Measurements from ENCODE around the gene PDHX. TPM values are rescaled to one million over a fixed set of nuclear protein-coding genes. Genes with fewer than 3 reads are reported as not detected.
A peak's percentile ranks its signal among the peaks of the same experiment; 100 is the strongest.
"Not testable (repeated sequence)": the region's sequence is repeated elsewhere in the genome, so short reads cannot be mapped to it uniquely, and the experiment has no call there.

PDHX gene
- total RNA-seq, 1 donor from 2014 or later = 31.8 TPM

DNA sequence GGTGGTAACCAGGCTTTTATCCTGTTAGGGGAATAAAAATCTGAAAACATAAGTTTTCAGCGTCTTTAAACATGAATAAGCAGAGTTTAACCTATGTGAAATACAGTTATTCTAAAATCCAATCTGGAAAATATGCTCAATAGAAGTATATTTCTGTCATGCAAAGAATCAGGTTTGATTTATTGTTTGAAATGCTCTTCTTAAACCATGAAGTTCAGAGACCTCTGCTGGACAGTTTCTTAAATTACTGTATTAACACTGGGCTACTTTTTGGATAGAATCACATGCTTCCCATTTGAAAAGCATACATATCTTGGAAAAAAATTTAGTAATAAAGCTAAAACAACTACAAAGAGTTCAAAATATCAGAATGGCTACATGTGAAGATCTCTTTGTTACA, 25.6 kb upstream of the PDHX start:
- no peaks in the 10 kb centered on the region for H3K36me3 Mint-ChIP-seq (ENCODE audit: low read depth, unreplicated experiment)
- H3K27ac Mint-ChIP-seq (ENCODE audit: unreplicated experiment) = no peak overlapping the region
- no peaks in the 10 kb centered on the region for H3K27me3 Mint-ChIP-seq (ENCODE audit: unreplicated experiment)
- H3K4me1 Mint-ChIP-seq (ENCODE audit: unreplicated experiment) = no peaks in the 10 kb centered on the region
- no peak for DNase-seq (ENCODE audit: low spot score)
- no peaks in the 10 kb centered on the region for H3K9me3 Mint-ChIP-seq (ENCODE audit: unreplicated experiment)
- no peak overlapping the region for H3K4me3 Mint-ChIP-seq (ENCODE audit: unreplicated experiment)
- TF ChIP-seq, protein P1, sequence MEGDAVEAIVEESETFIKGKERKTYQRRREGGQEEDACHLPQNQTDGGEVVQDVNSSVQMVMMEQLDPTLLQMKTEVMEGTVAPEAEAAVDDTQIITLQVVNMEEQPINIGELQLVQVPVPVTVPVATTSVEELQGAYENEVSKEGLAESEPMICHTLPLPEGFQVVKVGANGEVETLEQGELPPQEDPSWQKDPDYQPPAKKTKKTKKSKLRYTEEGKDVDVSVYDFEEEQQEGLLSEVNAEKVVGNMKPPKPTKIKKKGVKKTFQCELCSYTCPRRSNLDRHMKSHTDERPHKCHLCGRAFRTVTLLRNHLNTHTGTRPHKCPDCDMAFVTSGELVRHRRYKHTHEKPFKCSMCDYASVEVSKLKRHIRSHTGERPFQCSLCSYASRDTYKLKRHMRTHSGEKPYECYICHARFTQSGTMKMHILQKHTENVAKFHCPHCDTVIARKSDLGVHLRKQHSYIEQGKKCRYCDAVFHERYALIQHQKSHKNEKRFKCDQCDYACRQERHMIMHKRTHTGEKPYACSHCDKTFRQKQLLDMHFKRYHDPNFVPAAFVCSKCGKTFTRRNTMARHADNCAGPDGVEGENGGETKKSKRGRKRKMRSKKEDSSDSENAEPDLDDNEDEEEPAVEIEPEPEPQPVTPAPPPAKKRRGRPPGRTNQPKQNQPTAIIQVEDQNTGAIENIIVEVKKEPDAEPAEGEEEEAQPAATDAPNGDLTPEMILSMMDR (IDR thresholded peaks at IDR 0.05; ENCODE audit: unreplicated experiment) = peak; percentile 47

DNA sequence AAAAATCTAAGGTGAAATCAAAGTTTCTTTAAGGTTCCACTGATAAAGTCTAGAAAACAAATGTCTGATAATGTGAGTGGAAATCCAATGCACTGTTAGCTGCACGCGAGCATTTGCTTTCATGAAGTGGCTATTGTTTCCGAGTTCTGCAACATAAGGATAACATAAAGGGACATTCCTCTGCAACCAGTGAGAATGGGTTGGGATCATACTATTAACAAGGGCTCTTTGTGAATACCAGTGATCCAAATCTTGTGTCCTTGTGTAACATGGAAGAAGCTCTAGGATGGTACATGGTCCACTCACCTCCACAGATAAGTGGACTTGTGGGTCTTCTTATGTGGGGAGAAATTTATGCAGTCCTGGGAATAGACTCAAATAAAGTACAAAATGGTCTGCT, 24.8 kb upstream of the PDHX start:
- no peak overlapping the region for H3K27ac Mint-ChIP-seq (ENCODE audit: unreplicated experiment)
- no peaks in the 10 kb centered on the region for H3K27me3 Mint-ChIP-seq (ENCODE audit: unreplicated experiment)

DNA sequence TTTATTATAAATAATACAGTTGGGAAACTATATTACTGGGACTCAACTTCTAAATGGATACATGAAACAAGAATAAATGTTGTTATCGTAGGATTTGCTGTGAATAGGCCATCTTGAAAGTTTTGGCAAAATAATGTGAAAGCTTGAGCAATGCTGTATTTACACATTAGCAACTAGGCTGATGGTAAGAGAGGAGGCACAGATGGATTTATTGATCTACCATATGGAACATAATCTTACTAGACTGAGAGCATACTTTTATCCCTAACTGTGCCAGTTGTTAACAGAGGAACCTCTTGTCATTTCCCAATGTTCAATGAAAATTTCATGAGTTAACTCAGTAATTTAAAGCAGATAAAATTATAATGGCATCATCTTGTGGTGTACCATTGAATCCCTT, 23.0 kb upstream of the PDHX start:
- no peaks in the 10 kb centered on the region for H3K4me1 Mint-ChIP-seq (ENCODE audit: unreplicated experiment)

More for the DNA sequence above, 24.8 kb upstream of the PDHX start:
- H3K9me3 Mint-ChIP-seq (ENCODE audit: unreplicated experiment) = no peaks in the 10 kb centered on the region
- DNase-seq (ENCODE audit: low spot score) = no peak
- no peak overlapping the region for H3K4me3 Mint-ChIP-seq (ENCODE audit: unreplicated experiment)
- TF ChIP-seq, protein P1 (IDR thresholded peaks at IDR 0.05; ENCODE audit: unreplicated experiment) = no peak
- no peaks in the 10 kb centered on the region for H3K4me1 Mint-ChIP-seq (ENCODE audit: unreplicated experiment)
- peaks cover 7% of the 10 kb centered on the region for H3K36me3 Mint-ChIP-seq (ENCODE audit: low read depth, unreplicated experiment)

DNA sequence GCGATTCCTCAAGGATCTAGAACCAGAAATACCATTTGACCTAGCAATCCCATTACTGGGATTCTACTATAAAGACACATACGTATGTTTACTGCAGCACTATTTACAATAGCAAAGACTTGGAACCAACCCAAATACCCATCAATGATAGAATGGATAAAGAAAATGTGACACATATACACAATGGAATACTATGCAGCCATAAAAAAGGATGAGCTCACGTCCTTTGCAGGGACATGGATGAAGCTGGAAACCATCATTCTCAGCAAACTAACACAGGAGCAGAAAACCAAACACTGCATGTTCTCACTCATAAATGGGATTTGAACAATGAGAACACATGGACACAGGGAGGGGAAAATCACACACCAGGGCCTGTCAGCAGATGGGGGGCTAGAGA, 20.2 kb upstream of the PDHX start:
- peaks cover 15% of the 10 kb centered on the region for H3K9me3 Mint-ChIP-seq (ENCODE audit: unreplicated experiment)
- H3K4me3 Mint-ChIP-seq (ENCODE audit: unreplicated experiment) = peak overlapping the region; percentile 72
- not testable (repeated sequence) for H3K27me3 Mint-ChIP-seq (ENCODE audit: unreplicated experiment); H3K27ac Mint-ChIP-seq (ENCODE audit: unreplicated experiment); DNase-seq (ENCODE audit: low spot score); H3K4me1 Mint-ChIP-seq (ENCODE audit: unreplicated experiment)
- peaks cover 27% of the 10 kb centered on the region for H3K36me3 Mint-ChIP-seq (ENCODE audit: low read depth, unreplicated experiment)

More for the DNA sequence above, 23.0 kb upstream of the PDHX start:
- H3K9me3 Mint-ChIP-seq (ENCODE audit: unreplicated experiment) = peaks cover 5% of the 10 kb centered on the region
- H3K27ac Mint-ChIP-seq (ENCODE audit: unreplicated experiment) = no peak overlapping the region
- H3K36me3 Mint-ChIP-seq (ENCODE audit: low read depth, unreplicated experiment) = peaks cover 9% of the 10 kb centered on the region
- no peaks in the 10 kb centered on the region for H3K27me3 Mint-ChIP-seq (ENCODE audit: unreplicated experiment)
- no peak for DNase-seq (ENCODE audit: low spot score)
- TF ChIP-seq, protein P1 (IDR thresholded peaks at IDR 0.05; ENCODE audit: unreplicated experiment) = no peak
- H3K4me3 Mint-ChIP-seq (ENCODE audit: unreplicated experiment) = no peak overlapping the region

DNA sequence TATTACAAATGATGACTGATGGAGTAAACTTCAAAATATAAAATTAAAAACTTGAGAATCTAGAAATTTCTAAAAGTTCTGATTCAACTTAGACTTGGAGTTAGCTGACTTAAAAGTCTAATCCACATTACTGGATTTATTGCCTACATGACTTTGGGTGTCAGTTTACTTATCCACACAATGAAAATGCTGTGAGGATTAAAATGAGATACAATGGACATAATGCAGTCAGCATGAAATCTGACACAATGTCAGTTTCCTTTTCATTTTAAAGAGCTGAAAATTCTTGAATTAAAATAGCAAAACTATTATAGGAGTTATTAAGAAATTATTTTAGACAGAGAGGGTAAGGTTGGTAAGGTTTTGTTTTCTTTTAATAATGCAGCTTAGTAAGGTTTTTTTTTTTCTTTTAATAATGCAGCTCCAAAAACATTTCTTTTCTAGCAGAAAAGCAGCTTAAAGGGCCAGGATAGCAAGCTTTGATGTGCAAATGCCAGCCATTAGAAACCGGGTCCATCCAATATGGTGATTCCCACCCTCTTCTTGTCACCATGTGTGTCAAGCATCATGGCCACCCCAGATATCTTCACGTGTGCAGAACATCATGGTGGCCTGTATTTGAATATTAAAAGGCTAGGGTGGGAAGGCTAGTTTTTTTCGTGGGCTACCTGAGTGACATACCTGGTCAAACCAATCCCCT, 19.1 kb upstream of the PDHX start:
- Mint-ChIP-seq H3K9me3 (ENCODE audit: unreplicated experiment) (peaks cover 15% of the 10 kb centered on the region), H3K36me3 (ENCODE audit: low read depth, unreplicated experiment) (peaks cover 27% of the 10 kb centered on the region), H3K4me3 (ENCODE audit: unreplicated experiment) (no peak overlapping the region), H3K4me1 (ENCODE audit: unreplicated experiment) (no peaks in the 10 kb centered on the region), H3K27ac (ENCODE audit: unreplicated experiment) (no peak overlapping the region), H3K27me3 (ENCODE audit: unreplicated experiment) (no peaks in the 10 kb centered on the region)
- no peak for DNase-seq (ENCODE audit: low spot score)
- TF ChIP-seq, protein P1 (IDR thresholded peaks at IDR 0.05; ENCODE audit: unreplicated experiment) = no peak
